Measurements from ENCODE around the gene PRDM1. TPM values are rescaled to one million over a fixed set of nuclear protein-coding genes. Genes with fewer than 3 reads are reported as not detected.

The PRDM1 gene
- total RNA-seq, 1 donor from 2014 or later: 1.4 TPM

DNA sequence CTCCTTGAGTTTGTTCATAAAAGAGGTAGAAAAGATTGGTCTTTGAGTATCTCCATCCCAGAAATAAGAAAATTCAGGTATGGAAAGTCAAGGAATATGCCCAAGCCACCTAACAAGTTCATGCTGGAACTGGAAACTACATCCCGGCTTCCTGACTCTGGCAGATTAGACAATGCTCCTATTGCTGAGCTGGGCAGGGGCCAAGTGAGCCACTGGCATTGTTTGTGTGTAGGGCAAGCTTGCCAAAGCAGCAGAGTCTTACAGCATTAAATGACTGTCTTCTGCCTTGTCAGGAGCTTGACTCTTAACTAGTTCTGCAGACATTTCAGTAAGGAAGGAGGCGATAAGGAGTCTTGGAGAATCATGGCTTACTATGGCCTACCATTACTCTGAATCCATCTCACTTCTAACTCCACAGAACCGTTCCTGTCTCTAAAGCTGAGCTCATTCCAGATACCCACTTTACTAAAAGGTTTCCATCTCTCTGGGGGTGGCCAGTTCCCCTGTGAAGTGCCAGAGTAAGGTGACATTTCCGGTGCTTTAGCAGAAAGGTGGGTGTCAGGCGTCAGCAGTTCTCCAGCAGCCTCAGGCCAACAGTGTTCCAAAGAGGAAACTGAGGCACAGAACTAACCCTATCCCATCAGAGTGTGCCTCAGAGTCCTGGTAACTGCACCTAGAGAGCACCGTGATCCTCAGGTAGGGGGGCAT is 30.1 kb downstream of the PRDM1 start:
- no peak for DNase-seq (ENCODE audit: low read depth)

DNA sequence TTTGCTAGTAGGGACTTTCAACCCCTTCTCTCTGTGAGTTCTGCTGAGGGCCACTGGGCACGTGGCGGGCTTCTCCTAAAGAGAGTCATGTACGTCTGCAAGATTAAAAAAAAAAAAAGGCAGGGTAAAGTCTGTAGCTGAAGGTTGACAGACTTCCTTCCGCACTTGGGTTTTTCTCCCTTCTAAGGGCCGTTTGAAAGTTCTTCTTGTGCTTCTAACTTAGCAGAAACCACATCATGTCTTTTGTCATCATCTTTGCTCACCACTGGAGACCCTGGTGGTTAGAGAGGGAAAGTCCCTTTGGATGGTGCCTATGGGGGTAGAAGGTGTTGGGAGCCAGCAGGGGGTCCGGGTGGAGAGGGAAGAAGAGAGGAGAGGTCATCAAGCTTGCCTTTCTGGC is 31.4 kb downstream of the PRDM1 start:
- no peak for DNase-seq (ENCODE audit: low read depth)

DNA sequence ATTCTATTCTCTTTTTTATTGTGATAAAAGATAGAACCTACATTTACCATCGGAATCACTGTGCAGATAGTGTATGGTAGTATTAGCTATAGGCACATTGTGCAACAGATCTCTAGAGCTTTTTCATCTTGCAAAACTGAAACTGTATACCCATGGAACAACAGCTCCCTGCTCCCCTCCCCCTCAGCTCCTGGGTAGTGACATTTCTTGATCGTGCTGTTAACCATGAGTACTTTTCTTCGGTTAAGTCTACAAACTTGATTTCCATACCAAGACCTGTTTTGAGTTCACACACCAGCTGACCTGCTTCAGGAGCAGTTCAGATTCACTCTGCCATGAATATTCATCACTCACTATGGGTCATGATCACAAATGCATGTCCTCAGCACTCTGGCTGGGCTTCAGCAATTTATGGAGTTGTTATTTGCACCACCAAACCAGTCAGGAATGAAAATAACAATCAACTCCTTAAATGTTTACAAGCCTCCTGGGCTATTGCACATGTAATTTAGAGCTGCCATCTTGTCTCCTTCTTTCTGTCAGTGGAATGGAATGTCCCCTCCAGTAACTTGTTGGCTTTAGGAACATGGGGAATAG is 32.8 kb downstream of the PRDM1 start:
- no peak for DNase-seq (ENCODE audit: low read depth)

DNA sequence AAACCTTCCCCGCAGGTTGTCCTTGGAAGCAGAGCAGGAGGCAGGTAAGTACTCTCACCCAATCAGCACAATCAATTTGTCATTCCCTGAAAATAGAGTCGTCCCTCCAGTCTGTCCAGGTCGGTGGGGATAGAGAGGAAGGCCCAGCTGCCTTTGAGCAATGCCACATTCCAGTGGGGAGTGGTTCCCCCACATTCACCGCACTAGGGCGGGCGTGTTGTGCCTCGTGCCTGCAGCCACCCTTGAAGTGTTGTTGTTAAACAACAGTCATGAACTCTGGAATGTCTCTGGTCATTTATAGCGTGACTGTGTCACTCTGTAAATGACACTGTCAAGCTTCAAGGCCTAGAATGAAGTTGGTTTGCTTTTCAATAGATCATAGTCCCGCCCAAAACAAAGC is 33.4 kb downstream of the PRDM1 start:
- DNase-seq (ENCODE audit: low read depth): peak; percentile 57

DNA sequence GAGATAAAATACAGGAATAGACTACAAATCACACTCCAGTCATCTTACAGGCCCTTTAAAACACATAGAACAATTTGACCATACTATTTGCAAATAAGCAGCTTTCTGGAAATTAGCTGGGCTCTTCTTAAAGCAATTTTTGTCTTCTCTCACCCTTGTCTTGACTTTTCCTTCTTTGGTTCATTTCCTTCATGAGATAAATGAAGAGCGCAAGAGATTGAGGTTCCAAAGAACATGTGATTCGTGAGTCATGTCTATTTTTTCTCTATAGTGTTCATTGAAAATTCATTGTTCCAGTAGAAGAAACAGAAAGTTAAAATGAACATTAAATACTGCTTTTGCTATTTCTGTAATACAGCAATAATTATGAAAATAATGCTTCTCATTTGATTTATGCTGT is 33.9 kb downstream of the PRDM1 start:
- no peak for DNase-seq (ENCODE audit: low read depth)

DNA sequence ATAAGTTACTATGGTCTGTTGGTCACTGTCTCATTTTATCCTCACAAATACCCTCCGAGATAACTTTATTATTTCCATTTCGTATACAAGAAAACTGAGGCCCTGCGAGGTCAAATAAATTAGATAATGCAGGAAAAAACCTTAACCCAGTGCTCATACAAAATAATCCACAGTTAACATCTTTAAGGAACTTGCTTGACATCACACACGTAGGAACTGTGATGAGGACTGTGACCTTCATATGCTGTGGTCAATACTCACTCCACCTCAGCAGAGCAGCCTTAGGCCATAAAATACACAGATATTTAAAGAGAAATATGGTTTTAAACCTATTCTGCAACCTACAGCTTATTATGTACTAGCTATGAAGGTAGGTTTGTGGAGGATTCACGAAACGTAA is 34.3 kb downstream of the PRDM1 start:
- DNase-seq (ENCODE audit: low read depth): no peak

DNA sequence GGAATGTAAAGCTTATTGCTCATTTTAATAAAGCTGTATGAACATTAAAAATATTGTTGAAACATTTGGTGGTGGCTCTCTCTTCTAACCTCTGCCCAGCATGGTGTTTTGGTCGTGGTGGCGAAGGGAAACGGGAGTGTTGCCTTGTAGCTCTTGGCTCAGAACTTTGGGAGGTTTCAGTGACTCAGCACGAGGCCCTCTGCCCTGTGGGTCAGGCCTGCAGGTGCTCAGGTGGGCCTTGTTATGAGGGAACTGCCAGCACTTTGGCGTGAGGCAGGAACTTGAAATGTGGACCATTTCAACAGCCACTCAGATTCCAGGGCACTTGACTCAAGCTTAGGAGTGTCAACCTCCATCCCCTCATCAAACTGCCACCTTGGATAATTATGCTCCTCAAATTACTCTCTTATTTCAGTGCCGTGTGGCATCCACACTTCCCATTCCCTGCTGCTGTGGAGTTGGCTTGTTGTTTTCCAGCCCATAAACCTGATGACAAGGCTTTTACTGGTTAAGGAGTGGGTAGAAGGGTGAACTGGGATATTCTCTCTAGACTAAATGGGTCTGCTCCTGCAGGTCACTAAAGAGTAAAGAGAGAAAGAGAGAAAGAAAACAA is 36.3 kb downstream of the PRDM1 start:
- DNase-seq (ENCODE audit: low read depth): no peak

DNA sequence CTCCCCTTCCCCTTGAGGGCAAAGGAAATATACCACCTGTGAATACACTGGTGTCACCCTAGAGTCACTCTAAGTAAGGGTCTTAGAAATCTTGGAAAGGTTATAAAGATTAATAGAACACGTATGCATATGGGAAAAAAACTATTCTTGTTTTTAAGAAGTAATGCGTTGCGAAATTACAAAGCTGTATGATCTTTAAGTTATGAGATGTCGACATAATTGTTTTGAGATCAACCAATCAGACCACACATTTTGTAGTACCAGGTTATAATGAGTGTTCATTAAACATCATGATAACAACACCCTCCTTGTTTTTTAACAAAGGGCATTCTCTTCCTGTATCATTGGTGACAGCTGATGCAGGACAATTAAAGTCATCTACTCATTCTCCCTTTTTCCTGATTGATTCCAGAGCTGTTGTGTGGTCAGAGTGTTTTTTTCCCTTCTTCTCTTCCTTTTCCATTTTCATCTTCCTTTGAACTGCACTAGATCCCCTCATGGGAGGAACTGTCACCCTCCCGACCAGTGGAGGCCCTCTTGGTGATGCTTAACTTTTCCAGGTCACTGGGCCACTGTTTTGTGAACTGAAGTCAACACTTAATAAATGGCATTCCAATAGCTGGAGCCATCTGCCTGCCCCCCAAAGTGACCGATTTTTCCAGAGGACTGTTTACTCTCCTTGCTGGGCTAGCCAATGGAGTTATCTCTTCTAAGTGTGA is 37.0 kb downstream of the PRDM1 start:
- DNase-seq (ENCODE audit: low read depth): no peak

DNA sequence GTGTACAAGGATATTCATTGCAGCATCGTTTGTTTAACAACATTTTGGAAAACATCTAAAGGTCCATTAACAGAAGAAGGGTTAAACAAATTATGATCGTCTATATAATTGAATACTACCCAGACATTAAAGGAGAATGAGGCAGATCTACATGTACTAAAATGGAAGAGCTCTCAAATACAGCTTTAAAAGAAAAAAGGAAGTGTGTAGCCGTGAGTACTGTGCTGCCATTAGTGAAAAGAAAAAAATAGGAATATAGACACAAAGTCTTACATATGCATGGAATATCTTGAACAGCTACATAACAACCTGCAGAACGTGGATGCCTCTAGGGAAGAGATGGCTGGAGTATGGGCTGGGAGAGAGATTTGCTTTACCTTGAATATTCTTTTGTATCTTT is 37.9 kb downstream of the PRDM1 start:
- DNase-seq (ENCODE audit: low read depth): no peak

DNA sequence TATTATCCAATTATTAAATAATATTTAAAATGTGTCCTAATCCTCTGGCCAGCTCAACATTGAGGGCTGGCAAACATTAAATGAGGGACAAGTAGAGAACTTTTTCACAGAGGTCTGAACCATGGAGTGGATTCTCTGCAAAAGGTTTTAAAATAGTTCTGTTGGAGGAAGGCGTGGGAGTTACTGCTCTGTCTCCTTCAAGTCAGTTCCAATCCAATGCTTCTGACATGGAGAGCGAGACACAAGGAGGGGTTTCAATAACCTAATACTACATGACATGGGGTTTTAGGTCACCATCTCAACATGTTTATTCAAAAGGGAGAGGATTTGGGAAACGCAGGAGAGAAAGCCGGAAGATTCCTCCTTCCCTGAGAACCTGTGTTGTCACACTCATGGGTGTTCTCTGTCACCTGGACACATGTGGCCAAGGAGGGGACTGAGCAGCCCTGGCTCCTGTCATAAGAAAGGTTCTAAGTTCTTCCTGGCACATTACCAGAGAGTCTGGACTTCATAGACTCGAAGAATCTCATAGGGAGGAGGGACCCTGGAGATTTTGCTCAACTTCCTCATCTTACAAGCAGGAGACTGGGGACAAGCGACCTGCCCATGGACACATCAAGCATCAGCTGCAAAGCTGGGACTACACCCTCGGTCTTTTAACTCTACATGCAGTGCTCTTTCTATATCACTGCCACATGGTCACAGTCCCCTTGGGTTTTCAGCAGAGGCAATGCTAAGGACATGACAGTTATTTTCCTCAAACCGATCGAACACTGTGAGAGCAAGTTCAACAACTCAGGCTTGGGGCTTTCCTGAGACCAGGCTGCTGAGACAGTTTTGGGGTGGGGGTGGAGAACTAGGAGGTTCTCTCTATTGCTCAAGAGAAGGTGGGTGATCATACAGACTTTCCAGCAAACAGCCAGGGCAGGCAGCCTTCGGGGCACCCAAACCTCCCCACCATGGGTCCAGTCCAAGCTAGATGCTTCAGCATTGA is 38.6 kb downstream of the PRDM1 start:
- DNase-seq (ENCODE audit: low read depth): no peak

DNA sequence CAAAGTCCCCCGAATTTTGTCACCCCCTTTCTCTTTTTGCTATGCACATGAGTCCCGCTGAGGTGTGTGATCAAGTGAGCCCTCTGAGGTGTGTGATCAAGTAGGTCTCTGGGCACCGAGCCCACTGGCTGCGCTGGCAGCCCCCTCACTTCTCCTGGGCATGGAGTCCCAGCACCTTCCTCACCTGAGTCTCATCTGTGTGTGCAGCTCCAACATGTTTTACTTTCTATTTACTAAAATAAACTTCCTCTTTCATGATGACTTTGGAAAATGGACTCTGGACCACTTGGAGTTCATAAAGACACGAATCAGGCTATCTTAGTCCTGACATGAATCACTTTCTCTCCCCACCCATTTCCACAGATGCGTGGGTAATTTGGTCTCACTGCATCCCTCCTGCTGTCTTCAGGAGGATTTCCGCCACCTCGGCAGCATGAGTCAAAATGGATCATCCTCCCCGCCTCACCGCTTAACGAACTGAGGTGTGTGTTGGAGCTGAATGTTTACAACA is 39.8 kb downstream of the PRDM1 start:
- DNase-seq (ENCODE audit: low read depth): no peak

DNA sequence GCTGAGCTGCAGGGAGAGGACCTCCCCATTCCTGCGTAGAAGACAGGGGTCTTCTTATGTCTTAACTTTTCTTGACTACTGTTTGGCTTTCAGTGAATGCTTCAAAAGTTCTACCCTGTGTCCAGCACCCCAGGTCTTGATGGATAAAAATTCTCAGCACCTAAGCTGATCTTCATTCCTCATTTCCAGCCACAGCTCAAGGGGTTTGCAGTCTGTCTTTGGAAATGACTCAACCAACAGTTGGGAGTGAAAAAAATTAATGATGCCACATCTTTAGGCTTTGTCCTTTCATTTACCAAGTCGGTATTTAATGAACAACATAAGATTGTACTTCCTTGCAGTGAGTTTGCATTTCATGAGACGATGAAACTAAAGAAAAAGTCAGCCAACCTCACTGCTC is 40.3 kb downstream of the PRDM1 start:
- DNase-seq (ENCODE audit: low read depth): no peak

DNA sequence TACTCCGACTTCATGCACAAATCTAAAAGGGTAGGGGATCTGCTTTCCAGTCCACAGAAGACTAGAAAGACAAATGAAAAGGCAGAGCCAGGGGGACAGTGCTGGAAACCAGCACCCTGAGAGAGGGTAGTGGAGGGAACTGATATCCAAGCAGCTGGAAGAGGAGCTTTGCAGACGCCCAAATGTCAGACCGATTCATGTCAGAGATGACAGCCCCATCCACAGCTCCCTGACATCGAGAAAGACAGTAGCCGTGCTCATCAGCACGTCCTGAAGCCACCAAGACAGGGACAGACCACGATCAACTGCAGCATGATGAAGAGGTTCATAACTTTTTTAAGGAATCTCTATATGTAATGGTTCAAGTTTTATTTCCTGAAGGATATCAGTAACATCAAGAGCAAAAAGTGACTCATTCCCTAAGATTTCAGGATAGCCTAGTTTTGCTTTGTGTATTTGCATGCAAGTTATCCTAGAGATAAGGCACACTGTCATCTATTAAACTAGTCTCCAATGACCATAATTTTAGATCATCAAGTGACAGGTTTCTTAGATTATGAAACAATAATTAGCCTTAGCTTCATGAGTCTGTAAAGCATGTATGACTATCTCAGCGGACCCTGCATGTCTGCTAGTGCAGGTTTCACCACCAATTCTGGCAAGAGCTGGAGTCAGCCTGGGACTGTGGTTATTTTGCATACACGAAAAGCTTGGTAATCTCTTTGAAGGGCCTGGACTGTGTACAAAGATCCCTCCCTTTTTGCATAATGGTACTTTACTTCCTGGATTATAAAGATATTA is 43.0 kb downstream of the PRDM1 start:
- peak; percentile 39 for DNase-seq (ENCODE audit: low read depth)

DNA sequence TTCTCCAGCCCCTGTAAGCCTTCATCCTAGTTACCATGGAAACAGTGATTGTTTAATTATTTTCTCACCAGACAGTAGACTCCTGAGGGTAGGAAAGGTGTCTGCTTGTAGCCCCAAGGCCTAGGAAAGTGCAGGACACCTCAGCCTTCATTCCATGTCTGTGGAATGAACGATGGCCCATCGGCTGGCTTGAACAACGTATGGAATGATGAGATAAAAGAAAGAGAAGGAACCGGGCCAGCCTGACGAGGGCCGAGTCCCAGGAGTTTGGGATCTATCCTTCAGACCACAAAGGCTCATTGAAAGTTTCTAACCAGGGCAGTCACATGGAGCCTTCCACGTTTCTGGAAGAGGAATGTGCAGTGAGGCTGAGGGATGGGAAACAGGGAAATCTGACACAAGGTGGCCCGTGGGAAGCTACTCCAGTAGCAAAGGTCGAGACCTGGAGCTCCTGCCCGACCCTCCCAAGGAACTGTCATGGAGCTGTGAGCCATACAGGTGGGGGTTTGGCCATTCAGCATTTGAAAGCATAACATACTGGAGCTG is 46.1 kb downstream of the PRDM1 start:
- no peak for DNase-seq (ENCODE audit: low read depth)

DNA sequence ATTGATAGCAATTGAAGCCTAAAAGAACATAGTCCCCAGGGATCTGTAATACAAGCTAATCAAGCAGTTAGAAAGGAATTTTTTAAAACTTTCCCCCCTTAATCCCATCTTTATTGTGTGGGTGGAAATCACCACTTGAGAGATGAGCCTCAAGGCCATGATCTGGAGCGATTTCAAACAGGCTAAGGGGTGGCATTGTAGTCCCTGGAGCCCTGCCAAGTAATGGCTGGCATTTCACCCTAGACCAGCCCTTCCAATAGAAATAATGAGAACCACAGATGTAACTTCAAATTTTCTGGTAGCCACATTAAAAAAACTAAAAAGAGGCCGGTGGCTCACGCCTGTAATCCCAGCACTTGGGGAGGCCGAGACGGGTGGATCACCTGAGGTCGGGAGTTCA is 46.9 kb downstream of the PRDM1 start:
- no peak for DNase-seq (ENCODE audit: low read depth)

DNA sequence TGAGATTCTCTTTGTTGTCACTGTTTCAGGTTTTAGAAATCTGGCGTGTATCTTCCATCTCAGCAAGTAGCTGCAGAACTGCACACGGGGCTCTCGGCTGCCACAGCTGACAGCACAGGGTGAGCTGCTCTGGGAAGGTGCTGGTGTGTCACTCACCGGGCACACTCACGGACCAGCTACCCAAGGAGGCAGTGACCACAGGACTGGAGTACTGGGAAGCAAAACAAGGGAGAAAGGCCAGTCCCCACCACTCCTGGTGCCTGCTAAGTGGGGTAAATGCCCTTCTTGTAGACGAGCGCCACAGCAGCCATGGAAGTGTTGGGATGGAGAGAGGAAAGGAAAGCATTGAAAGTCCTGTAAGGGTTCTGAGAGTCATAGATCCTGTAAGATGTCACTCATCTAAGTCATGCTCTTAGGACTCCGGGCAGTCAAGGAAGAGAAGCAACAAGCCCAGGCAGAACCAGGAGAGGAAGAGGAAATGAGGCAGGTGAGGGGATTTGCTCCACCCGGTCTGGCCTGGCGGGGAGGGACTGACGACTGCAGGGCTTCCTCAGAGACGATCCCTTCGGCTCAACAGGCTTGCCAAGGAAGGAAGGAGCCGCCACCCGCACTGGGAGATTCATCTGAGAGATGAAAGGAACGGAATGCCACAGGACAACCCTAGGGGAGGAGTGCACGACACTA is 48.1 kb downstream of the PRDM1 start:
- no peak for DNase-seq (ENCODE audit: low read depth)

DNA sequence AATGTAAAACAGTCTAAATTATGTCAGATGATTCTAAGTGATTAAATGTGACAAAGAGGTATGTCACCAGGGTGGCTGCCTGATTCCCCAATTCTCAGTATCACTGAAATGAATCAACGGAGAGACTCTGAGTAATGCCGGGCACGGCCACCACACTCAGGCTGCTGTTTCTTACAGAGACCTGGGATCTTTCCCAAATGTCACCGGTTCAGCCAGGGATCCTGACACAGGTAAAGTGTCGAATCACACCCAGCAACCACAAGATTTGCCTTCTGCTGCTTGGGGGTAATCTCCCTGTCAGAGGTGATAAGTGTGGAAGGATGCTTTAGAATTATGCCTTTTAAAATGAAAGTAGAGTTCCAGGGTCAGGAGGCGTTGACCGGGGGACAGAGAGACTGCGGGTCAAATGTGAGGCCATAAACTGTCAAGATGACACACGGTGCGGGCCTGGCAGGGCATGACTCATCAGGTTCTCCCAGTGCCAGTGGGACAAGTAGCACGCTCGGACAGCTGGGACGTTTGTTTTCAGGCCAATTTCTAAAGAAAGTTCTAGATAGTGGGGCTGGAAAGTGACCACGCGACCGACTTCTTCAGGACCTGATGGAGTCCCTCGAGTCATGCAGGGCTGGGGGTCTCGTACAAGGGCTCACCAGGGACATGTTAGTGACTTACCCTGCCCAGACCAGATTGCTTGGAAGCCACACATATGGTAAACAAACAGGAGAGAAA is 48.9 kb downstream of the PRDM1 start:
- DNase-seq (ENCODE audit: low read depth): no peak

DNA sequence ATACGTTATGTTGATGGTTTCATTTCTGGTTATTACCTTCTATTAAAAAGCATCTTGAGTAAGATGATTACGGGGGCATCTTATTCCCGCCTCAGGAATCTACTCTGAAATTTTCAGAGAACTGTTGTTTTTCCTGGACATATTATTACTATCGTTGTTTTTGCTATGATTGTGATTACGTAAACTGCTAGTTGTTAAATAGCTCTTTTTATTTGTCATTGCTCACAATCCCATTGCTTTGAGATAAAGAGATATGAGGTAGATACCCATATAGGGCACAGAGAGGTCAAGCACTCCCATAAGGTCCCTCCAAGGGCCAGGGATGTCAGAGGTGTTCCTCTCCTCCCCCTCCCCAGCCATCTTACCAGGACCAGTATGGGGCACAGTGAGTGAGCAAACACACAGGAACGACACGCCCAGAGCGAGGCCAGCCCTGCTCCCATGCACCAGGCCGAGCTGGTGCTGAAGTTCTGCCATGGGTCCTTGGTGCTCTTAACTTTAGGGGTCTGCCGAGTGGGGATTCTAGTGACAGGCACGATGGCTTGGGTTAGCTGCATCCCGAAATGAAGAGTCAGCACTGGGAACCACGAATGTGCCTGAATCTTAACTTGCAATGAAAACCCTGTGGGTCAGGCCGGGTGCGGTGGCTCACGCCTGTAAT is 49.9 kb downstream of the PRDM1 start:
- DNase-seq (ENCODE audit: low read depth): no peak

Measured in renal cortical epithelial cell (primary cell).